GM12873 (cell line): ENCODE measurements around the gene NRXN3.

Source experiments
- CTCF ChIP-seq: IDR thresholded peaks from 2 replicates; pipeline ENCODE4 v1.5.1; 2012; ENCODE audit warnings: low read depth, mild to moderate bottlenecking, moderate library complexity, low read length, control low read depth; ENCODE audit not compliant: insufficient read depth; ENCODE audit errors: missing control alignments

Gene NRXN3

GRCh38 chr14:79074510-79074909, 904.3 kb downstream of the NRXN3 start:
- TF ChIP-seq CTCF: no peak

GRCh38 chr14:79076428-79076827, 906.3 kb downstream of the NRXN3 start:
- no peak for TF ChIP-seq CTCF

GRCh38 chr14:79077096-79077495, 906.9 kb downstream of the NRXN3 start:
- no peak for TF ChIP-seq CTCF

GRCh38 chr14:79080040-79080439, 909.9 kb downstream of the NRXN3 start:
- TF ChIP-seq CTCF: no peak

- no peak for TF ChIP-seq CTCF
Measured at GRCh38 chr14:79082883-79083282, 912.7 kb downstream of the NRXN3 start.

GRCh38 chr14:79083356-79083755, 913.2 kb downstream of the NRXN3 start:
- no peak for TF ChIP-seq CTCF

GRCh38 chr14:79084861-79085260, 914.7 kb downstream of the NRXN3 start:
- TF ChIP-seq CTCF: no peak
